Right ventricle myocardium superior (tissue), 1 donor: ENCODE data around the gene ATF6. TPM values are rescaled to one million over a fixed set of nuclear protein-coding genes. Genes with fewer than 3 reads are reported as not detected.

Experiments used
- ATAC-seq: fragments of 200-7000 bp; cut with Tn5 transposase; one replicate; pipeline ENCODE4 v1.9.1; 2020; ENCODE audit warnings: mild to moderate bottlenecking; ENCODE audit not compliant: poor library complexity
- DNase-seq: peaks from one replicate; pipeline ENCODE4 v3.0.0-alpha.2; 2020
- intact Hi-C: fragments of 100-400 bp; cut with DNase I; formaldehyde crosslinking; loops from one replicate; pipeline ENCODE4 v1.11.2; 2022
- total RNA-seq: library from RNA; stranded (reverse); fragmentation: NEBNext Ultra II Directional; extraction: Animal tissue kit (Norgen Biotek cat#: 25700); gene quantifications from one replicate; pipeline ENCODE4 v1.2.1, GENCODE V29; 2021
- donor health status: DM: no; HTN: yes; CAD: no; lungs with severe emphysema.

Gene ATF6
- total RNA-seq, 1 donor from 2014 or later, result 12.2 TPM

DNA sequence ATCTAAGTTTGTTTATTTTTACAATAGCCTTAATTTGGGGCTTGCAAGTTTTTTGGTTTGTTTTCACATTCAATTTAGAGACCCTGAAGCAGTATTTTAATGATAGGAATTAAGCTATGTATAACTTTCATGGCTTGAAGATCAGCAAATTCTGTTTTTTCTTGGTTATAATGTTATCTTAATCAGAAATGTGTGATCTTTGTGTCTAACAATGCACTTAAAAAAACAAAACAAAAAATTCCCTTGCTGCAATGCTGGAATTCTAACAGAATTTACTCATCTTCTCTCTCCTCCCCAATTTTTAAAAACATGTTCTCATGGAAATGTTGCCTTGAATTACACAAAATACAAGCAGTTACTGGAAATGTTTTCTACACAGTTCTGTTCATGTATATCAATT, 144.5 kb downstream of the ATF6 start:
- no peak for ATAC-seq
- no peak for DNase-seq
- intact Hi-C loops, result no loop called here

DNA sequence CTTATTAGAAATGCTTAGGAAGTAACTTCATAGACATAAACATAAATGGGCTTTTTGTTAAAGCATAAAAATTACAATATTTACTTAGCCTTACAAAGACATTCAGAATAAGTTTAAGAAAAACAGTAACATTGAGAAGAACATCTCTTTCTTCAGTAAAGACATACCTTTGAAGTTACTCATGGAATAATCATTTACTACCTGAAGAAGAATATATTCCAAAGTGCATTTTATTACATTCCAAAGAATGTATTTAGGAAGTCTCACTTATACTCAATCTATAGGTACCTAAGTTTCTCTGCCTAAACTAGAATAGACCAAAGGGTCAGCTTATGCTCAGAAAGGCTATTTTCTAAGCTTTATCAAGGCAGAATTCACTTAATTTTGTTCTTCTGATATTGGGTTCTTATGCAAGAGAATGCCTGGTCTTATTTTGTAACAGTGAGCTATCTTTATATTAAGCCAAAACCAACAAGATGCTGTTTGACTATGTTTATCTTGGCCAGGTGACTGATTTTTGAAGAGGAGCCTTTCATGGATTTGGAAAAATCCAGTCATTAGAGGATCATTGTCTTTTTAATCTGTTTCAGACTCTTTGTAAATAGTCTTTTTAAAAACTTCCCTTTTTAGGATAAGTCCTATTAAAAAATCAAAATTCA, 147.5 kb downstream of the ATF6 start:
- intact Hi-C loops, result no loop called here
- no peak for ATAC-seq

DNA sequence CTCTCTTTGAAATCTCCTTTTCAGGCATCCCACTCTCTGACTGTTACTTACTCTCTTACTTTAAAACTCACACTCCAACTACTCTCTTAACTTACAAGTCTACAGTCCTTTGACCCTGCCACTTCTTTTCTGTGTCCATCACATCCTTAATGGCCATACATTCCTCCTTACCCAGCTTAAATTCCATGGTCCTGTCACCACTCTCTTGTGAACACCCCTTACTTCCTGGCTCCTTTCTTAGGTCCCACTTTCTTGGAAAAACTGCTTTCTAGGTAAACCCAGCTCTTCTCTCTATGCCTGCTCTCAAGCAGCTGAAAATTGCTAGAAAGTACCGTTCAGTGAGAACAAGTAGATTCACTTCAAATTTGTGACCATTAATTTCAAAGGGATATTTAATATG, 148.5 kb downstream of the ATF6 start:
- no peak for ATAC-seq
- DNase-seq, result no peak
- intact Hi-C loops, result no loop called here

More for the DNA sequence above, 147.5 kb downstream of the ATF6 start:
- DNase-seq, result no peak

DNA sequence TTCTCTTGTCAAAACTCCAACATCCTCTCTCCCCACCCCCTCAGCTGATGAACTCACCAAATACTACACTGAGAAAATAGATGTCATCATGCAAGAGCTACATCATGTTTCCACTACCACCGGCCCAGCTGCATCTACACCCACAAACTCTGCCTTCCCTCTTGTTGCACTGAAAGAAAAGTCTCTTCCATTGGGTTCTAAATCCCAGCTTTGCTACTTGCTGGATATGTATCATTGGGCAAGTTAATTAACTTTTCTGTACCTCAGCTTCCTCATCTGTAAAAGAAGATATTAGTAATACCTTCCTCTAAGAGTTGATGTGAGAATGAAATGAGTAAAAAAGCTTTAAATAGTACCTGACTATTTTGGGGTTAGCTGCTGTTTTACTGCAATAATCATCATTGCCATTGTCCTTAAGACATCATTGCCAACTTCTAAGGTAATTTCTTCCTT, 149.0 kb downstream of the ATF6 start:
- ATAC-seq (no peak), DNase-seq (no peak)
- intact Hi-C loops, result no loop called here

DNA sequence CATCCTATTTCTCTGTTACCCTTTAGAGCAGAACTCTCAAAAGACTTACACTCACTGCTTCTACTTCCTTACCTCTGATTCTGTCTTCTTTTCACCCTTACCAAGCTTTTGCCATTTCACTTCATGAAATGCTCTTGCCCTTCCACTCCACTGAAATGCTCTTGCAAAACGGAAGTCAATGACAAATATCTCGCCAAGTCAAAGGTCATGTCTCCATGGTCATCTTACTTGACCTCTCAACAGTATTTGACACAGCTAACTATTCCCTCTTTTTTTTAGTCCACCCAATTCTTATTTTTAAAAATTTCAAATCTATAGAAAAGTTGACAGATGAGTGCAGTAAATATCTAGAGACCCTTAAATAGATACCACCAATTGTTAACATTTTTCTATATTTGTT, 149.9 kb downstream of the ATF6 start:
- intact Hi-C loops, result no loop called here
- no peak for ATAC-seq

DNA sequence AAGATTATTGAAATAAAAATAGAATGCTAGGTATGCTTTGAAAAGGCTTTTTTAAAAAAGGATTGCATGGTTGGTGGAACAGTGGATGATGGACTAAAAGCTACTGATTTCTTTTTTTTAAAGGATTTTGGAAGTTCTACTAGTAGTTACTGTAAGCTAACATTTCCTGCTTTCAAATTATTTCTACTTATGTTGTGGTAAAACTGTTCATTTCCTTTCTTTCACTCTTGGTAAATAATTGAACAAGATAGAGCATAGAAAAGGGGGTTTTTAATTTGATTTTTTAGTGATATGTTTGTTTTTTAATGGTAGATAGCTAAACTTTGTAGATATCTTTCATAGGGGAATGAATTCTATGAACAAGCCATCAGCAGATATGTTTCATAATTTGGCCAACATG, 153.1 kb downstream of the ATF6 start:
- intact Hi-C loops, result no loop called here
- DNase-seq (no peak), ATAC-seq (no peak)

More for the DNA sequence above, 149.9 kb downstream of the ATF6 start:
- no peak for DNase-seq

DNA sequence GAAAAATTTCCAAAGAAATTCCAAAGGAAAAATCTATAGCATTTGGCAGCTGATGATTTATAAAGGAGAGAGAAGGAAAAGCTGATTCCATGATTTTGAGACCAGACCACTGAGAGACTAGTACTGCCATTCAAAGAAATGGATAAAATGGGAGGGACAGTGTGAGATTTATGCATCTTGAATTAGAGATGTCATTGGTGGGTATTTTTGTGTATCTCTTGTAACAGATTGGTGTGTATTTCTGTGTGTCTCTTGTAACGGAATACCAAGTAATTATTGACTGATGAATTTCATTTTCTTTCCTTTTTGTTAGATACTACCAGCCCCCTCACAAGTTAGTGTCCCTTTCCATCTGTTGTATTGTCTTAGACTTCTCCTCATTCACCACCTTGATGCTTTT, 155.4 kb downstream of the ATF6 start:
- intact Hi-C loops, result no loop called here
- DNase-seq (no peak), ATAC-seq (no peak)

DNA sequence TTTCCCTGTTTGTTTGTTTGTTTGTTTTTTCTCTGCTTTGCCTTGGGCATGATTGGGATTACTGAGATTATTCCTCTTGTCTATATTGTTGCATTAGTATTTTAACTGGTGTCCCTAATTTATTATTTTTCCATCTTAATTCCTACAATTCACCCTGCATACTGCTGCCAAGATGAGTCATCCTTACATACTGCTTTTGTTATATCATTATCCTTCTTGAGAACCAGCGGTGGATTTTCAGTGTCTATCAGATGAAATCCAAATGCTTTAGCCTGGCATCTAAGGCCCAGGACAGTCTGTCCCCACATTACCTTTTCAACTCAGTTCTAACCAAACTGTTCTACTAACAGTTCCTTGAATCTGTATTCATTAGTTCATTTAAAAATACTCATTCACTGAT, 155.9 kb downstream of the ATF6 start:
- ATAC-seq, result no peak
- intact Hi-C loops, result no loop called here
- no peak for DNase-seq

DNA sequence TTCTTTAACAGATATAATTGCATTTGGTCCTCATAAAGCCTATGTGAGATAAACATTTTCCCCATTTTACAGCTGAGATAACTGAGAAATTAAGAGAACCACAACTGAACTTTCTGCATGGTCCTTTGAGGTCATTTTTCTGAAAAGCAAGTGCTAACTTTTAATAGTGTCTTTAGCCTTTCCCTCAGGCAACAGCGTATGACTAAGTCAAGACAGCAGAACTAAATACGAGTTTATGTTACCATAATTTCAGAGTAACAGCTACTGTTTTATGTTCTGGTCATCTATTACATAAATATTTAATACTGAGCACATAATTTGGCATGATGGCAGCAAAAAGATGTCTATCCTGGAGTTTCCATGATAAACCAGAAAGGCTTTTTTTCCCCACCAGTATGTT, 161.9 kb downstream of the ATF6 start:
- intact Hi-C loops, result no loop called here
- DNase-seq, result no peak

DNA sequence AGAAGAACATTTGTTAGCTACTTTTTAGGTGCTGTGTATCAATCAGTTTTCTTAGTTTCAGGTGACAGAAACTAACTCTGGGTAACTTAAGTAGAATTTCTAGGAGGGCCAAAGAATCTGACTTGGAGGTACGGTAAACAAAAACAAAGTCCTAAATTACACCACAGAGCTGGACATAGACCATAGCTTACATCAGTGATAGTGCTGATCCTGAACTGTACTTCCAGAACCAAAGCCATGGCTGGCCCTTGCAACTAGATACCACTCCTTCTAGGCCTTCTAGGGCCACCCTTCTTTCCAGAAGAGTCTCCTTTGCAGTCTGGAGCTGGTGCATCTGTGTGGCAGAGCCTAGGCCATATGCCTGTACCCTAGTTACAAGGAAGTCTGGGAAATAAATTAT, 163.0 kb downstream of the ATF6 start:
- intact Hi-C loops, result no loop called here
- DNase-seq (no peak), ATAC-seq (no peak)

More for the DNA sequence above, 161.9 kb downstream of the ATF6 start:
- ATAC-seq, result no peak

DNA sequence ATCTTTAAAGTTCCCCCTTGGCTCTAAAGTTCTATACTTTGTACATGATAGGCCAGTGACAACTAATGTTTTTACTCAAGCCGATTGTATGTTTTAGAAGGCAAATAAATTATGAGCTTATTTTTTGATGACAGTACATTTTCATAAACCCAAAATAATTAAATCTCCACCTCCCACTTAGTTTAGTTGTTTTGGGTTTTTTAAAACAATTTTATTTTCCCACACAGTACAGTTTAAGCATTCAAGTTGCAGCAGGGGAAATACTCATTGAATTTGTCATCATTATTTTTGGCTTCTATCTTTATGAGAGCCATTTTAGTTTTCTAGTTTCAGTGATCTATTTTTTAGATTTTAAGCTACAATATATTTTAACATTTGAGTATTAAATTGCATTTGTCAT, 163.9 kb downstream of the ATF6 start:
- DNase-seq (no peak), ATAC-seq (no peak)
- intact Hi-C loops, result no loop called here

DNA sequence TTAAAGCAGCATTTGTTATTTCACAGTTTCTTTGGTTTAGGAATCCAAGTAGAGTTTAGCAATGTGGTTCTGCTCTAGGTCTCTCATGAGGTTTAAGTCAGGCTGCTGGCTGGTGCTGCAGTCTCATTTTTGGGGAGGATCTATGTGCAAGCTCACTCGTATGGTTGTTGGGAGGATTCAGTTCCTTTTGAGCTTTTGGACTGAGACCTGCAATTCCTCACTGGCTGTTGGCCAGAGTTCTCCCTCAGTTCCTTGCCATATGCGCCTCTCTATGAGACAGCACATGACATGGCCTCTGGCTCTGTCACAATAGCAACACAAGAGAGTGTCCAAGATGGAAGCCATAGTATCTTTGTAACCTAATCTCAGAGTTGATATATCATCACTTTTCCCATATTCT, 166.5 kb downstream of the ATF6 start:
- ATAC-seq, result peak; percentile 79
- intact Hi-C loops, result no loop called here
- DNase-seq, result peak; percentile 53

DNA sequence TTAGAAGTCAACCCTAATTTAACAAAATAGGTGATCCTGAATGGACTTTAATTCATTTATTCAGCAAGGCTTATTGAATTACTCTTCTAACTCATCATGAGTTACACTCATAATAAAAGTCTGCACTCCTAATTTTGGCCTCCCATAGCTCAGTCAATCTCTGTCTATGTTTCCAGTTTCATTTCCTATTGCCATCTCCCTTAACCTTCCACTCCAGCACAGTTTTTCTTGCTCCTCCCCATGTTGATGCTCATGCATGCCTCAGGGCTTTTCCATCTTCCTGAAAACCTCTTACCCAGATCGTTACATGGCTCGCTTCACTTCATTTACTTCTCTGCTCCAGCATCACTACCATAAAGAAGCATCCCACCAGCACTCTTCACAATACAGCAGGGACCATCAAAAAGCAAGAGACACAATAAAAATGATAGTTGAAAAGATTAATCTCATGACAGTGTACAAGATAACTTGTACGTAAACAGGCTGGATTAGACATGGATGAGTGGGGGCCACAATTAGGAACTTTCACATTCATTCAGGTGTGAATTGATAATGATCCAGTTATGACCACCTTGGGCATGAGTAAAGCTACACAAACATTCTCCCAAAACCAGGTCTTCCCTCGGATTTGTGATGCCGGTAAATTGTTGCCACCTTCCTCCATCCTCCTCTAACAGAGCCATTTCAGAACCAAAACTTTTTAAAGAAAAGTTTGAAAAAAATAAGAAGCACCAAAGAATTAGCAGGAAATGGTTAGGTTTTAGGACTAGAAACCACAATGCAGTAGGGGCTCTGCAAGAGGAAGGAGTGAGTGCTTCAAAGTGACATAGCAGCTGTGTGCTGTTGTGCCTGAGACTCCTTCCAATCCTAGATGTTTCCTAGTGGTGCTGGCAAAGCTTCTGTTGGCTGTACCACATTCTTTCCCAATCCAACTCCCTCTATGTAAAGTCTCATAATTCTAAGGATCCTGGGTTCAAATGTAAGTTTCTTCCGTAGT, 167.8 kb downstream of the ATF6 start:
- ATAC-seq (peak; percentile 38), DNase-seq (no peak)
- intact Hi-C loops, result no loop called here

DNA sequence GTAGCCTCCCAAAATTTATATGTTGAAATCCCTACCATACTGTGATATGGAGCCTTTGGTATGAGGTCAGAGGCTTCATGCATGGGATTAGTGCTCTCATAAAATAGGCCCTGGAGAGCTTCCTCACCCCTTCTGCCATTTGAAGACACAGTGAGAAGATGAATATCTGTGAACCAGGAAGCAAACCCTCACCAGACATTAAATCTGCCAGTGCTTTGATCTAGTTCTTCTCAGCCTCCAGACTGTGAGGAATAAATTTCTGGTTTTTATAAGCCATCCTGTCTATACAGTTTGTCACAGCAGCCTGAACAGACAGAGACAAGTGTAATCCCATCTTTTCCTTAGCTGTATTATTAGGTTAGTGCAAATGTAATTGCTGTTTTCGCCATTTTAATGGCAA, 169.1 kb downstream of the ATF6 start:
- ATAC-seq (no peak), DNase-seq (no peak)
- intact Hi-C loops, result no loop called here

DNA sequence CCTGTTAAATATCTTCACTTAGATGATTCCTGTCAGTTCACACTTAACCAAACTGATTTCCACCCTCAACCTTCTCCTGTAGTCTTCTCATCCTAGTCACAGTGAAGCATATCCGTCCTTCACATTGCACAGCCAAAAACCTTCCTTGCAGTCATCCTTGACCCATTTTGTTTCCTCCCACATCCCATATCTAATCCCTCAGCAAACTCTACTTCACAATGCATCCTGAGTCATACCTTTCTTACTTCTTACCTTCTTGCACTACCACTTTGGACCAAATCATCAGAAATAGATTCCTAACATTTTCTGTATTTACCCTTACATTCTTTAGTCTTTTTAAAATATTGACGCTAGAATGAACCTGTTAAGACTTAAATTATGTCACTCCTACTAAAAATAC, 170.7 kb downstream of the ATF6 start:
- ATAC-seq (no peak), DNase-seq (no peak)
- intact Hi-C loops, result no loop called here

DNA sequence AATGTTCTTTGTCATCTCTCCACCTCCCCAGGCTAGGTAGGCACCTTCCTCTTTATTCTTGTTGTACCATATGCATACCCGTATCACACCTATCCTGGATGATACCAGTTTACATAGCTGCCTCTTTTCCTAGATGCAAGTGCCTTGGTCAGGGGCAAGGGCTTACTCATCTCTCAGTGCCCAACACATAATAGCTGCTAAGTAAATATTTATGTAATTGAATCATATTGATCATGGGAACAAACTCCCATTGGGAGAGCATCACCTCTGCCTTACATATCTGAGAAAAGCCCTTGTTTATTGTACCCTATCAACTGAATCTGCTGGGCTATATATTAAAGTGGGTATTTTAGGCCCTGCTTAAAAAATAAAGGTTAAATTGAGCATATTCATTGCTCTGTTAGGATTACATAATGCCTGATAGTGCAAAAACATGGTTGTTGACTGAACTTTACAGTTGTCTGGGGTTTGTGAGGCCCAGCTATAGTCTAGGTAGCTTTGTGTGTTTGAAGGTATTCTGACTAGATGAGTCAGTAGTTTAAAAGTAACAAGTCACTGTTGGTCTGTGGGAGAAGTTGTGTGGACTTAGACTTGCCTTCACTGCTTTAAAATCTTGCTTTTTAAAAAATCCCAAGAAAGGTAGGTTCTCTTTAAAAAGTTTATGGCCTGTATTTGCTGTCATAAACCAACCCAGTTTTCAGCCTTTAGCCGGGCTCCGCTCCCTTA, 174.9 kb downstream of the ATF6 start:
- no peak for DNase-seq
- intact Hi-C loops, result no loop called here
- ATAC-seq, result no peak

DNA sequence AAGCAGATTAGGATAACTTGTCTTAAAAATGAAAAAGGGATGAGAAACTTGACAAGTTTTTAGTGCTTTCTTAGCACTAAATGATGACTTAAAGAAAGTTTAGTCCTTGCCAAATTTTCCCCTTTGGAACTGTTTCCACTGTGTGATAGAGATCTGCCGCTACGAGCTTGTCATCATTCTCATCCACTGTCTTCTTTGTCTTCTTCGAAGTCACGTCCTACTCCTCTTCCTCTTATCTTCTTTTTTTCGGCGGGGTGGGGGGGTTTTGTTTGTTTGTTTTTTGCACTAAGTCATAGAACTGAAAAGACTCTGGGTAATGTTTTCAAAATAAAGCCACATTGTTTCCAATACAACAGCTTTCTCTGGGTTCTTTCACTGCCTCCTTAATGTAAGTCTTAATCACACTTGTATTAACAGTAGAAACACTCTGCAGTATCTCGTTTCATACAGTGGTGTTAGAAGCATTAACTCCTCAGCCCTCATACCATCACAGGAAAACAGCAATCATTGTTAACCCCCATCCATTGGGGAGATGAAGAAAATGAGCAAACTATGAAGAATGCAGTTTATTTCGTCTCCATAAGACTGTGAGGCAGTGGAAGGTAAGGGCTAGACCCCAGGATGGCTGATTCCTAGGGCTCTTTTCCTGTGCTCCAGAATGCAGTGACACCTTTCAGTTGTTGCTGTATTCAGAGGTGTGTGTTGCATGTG, 175.8 kb downstream of the ATF6 start:
- intact Hi-C loops, result no loop called here
- ATAC-seq (no peak), DNase-seq (no peak)

DNA sequence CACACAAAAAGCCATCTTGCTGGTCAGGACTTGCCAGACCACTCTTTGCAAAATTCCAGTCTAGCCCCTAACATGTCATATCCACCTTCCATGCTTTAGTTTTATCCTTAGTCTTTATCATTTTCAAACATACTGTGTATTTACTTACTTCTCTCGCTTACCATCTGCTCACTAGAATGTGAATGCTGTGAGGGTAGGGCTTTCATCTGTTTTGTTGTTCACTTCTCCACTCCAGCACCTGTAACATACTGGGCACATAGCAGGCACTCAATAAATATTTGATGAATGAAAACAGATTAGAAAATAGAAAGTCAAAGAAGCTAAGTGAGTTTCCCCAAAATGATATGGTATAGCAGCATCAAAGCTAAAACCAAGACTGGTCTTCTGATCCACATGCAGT, 177.6 kb downstream of the ATF6 start:
- DNase-seq, result no peak
- intact Hi-C loops, result no loop called here
- ATAC-seq, result no peak

DNA sequence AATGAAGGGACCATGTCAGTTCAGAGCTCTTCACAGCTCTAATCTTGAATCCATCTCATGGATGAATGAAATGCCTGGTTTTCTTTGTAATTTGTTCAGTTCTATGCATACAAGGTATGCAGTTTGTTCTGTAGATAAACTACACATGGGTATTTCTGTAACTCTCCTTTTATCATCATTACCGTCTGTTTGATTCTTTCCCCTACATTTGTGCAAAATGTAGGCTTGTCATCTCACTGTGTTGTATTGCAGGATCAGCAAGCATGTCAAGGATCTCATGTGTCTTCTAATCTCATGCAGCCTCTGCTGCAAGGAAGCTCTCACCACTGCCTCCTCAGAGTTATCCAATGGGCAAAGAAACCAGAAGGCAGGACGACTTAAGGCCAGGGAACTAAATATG, 178.3 kb downstream of the ATF6 start:
- no peak for ATAC-seq
- intact Hi-C loops, result no loop called here
- DNase-seq, result no peak
